SW480 (cell line): ENCODE results near the gene THRSP.
"Not testable (repeated sequence)": the region's sequence is repeated elsewhere in the genome, so short reads cannot be mapped to it uniquely, and the experiment has no call there.

Source experiments
- DNase-seq: peaks from one replicate; pipeline ENCODE4 v3.0.0-alpha.2; 2016; ENCODE audit warnings: low spot score

Gene THRSP, protein sequence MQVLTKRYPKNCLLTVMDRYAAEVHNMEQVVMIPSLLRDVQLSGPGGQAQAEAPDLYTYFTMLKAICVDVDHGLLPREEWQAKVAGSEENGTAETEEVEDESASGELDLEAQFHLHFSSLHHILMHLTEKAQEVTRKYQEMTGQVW

DNA sequence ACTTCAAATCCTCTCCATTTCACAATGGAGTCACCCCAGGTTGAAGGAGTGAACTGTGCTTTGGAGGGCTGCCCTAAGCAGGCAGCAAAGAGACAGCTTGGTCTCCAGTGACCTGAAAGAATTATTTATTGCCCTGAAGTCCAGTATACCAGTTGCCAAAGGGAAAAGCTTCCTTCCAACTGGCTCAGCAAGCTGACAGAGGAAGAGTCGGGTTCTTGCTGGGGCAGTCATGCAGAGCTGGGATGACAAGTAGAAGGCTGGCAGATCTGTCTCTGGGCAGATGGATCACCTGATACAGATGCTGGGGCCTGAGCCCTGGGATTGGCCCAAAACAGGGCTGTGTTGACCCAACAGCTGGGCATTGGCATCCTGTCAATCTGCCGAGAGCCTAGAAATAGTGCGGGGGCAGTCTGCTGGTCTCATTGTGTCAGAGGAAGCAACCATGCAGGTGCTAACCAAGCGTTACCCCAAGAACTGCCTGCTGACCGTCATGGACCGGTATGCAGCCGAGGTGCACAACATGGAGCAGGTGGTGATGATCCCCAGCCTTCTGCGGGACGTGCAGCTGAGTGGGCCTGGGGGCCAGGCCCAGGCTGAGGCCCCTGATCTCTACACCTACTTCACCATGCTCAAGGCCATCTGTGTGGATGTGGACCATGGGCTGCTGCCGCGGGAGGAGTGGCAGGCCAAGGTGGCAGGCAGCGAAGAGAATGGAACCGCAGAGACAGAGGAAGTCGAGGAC is at the start of gene THRSP:
THRSP (plus strand) TSS at position 422 of the 742 bp plus-strand sequence; CDS start at position 443, 21 bp downstream.
- no peak for DNase-seq

DNA sequence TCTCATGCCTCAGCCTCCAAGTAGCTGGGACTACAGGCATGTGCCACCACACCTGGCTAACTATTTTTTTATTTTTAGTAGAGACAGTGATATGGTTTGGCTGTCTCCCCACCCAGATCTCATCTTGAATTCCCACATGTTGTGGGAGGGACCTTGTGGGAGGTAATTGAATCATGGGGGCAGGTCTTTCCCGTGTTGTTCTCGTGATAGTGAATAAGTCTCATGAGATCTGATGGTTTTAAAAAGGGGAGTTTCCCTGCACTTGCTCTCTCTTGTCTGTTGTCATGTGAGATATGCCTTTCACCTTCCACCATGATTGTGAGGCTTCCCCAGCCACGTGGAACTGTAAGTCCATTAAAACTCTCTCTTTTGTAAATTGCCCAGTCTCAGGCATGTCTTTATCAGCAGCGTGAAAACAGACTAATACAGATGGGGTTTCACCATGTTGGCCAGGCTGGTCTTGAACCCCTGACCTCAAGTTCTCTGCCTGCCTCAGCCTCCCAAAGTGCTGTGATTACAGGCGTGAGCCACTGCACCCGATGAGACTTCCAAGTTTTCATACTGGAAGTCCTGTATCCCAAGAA is 48.6 kb upstream of the THRSP start:
- DNase-seq: not testable (repeated sequence)

DNA sequence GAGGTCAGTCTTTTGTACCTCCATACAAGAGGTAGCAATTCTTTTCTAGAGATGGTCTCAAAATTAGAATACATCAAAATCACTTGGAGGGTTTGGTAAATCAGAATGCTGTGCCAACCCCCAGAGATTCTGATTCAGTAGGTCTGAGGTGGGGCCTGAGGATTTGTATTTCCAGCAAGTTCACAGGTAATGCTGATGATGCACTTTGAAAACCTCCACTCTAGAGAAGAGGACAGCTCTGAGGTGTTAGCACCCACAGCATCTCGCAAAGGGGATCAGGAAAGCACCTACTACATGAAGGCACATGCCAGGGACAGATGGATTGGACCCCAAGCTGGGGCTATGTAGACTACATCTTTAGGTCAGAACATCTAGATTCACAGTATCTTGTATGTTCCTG is 47.8 kb upstream of the THRSP start:
- DNase-seq: no peak

DNA sequence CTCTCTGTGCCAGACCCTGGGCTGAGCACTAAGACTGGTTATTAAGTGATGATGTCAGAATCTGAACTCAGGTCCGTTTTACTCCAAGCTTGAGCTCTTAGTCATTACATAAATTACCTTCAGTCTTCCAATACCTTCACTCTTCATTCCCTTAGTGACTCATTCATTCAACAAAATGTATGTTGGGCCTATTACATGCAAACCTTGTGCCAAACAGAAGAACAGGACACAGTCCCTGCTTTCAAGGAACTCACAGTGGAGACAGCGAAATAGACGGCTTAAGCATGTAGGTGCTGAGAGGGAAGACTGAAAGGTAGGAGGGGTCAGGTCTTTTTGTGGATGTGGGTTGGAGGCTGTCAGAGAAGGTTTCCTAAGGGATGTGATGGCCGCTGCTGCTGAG is 43.9 kb upstream of the THRSP start:
- peak; percentile 32 for DNase-seq

DNA sequence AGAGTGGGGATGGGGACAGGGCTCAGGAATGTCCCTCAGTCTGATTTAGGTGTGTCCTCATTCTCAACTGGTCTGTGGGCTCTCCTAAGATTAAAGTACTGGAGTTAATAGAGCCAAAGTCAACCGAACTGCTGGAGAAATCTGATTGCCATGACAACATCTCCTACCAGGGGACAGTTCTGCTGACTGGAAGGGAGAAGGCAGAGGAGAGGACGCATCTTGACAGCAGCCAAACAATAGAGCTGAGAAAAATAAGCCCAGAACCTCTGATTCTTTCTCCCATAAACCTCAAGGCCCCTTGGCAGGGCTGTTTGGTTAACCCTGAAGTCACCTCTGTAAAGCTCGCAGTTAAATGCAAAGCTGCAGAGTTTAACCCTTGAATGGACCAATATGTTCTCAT is 43.4 kb upstream of the THRSP start:
- DNase-seq: no peak

DNA sequence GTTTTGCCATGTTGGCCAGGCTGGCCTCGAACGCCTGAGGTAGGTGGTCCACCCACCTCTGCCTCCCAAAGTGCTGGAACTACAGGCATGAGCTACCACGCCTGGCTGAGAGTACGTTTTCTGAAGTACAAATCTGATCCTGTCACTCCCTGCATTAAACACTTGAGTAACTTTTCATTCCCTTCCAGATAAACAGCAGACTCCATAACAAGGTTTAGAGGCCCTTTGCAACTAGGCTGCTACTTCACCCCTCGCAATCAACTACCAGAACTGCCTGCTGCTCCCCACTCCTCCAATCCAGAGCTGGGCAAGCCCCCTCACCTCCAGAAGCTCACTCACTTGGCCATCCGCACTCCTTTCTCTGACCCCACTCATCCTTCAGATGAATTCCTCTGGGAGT is 42.0 kb upstream of the THRSP start:
- no peak for DNase-seq

DNA sequence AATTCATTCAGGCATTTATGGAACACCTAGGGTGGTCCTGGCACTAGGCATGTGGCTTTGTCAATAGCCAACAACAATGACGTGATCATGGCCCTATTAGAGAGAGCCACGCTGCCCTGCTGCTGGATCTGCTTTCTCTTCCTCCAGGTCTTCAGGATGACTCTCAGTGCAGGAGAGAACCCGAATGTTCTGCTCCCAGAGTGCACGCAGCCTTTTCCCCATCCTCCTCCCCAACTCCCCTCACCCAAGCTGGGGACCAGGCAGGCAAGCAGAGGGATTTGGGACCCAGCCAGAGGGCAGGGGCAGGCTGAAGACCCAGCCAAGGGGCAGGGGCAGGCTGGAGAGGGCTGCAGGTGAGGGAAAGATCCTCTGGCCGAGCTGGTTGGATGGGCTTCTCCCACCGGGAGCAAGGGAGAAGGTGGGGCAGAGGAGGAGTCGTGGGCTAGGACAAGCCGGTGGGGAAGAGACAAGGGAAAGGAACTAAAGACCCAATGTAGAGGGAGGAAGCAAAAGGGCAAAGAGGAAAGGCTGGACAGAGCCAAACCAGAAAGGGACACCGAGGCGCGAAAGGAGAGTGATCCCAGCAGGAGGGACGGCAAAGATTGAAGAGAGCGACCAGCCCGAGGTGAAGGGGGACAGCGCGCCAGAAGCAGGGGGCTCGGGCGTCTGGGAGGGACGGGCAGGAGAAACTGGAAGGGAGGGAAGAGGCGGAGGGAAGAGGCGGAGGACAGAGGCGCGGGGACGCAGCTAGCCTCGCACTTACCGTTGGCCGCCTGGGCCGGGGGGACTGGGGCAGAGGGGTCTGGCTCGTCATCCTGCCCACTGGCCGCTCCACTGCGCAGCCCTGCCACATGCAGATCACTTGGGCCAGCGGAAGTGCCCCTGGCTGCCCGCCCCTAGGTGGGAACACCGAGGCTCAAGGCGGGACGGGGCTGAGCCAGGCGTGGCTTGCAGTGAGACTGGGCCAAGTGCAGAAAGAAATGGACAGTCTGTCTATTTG is 41.0 kb upstream of the THRSP start, which contains the start of gene KCTD14:
KCTD14 (minus strand) TSS at position 880 of the 1,000 bp plus-strand sequence; CDS start at position 853, 27 bp downstream.
- peak; percentile 42 for DNase-seq

DNA sequence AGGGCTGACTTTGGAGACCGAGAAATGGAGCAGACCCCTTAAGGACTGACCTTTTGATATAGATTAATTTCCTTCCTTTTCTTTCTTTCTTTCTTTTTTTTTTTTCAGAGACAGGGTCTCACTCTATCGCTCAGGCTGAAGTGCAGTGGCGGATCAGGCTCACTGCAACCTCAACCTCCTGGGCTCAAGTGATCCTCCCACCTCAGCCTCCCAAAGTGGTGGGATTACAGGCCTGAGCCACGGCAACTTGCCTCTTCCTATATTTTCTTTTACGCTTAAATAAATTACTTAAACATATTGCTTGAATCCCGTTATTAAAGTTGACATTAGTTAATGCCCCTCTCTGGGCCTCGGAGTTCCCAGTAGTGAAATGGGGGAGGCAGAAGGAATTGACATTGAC is 40.2 kb upstream of the THRSP start:
- no peak for DNase-seq

DNA sequence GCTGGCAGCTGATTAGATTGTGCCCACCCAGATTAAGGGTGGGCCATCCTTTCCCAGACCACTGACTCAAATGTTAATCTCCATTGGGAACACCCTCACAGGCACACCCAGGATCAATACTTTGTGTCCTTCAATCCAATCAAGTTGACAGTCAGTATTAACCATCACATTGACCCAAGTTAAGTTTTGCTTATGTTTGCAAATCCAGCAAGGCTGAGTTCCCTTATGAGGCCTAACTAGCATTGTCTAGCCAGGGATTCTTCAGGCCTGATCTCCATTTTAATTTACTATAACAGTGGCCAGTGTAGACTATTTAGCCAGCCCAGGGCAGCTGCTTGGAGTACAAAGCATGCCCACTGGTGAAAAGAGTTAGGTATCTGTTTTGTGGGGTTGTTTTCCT is 38.3 kb upstream of the THRSP start:
- no peak for DNase-seq

DNA sequence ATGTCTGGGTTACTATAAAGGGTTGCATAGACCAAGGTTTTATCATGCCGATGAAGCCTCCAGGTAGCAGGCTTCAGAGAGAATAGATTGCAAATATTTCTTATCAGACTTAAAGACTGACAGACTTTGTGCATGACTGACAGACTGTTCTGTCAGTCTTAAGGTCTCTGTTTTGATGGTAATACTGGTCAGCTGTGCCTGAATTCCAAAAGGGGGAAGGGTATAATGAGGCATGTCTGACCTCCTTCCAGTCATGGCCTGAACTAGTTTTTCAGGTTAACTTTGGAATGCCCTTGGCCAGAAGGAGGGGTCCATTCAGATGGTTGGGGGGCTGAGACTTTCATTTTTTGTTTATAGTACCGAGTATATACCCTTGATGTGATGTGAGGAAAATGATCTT is 35.9 kb upstream of the THRSP start:
- no peak for DNase-seq

DNA sequence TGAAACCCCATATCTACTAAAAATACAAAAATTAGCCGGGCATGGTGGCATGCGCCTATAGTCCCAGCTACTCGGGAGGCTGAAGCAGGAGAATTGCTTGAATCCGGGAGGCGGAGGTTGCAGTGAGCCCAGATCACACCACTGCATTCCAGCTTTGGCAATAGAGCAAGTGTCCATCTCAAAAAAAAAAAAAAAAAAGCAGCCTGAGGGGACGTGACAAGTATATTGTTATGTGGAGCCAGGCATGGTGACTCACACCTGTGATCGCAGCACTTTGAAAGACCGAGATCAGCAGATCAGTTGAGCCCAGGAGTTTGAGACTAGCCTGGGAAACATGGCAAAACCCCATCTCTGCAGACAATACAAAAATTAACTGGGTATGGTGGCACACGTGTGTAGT is 35.2 kb upstream of the THRSP start:
- peak; percentile 52 for DNase-seq

DNA sequence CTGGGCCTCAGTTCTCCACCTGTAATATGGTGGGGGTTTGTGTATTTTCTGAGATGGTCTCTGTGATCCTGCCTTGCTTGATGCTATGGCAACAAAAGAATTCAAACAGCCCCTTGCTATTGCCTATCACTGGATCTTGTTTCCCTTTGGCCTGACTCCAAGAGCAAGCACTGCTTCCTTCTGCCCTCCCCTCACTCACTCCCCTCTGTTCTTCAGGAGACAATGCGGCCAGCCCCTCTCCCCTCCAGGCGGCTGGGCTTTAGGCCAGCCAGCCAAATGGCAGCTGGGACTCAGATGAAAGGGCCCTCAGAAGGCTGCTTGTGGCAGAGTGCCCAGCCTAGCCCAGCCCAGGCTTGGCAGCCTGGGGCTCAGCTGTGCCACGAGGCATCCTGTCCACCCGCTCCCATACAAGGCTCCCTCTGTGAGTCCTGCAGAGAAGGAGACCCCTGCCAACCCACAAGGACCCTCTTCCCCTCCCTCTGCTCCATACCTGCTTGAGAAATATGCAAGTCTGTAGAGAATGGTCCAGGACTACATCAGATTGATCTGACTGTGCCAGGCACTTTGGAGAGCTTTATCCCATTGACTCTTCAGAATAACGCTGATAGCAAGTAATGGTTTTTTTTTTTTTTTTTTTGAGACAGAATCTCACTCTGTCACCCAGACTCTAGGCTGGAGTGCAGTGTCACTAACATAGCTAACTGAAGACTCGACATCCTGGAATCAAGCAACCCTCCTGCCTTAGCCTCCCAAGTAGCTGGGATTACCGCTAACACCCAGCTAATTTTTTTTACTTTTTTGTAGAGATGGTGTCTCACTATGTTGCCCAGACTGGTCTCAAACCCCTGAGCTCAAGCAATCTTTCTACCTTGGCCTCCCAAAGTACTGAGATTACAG is 33.0 kb upstream of the THRSP start:
- DNase-seq: no peak

DNA sequence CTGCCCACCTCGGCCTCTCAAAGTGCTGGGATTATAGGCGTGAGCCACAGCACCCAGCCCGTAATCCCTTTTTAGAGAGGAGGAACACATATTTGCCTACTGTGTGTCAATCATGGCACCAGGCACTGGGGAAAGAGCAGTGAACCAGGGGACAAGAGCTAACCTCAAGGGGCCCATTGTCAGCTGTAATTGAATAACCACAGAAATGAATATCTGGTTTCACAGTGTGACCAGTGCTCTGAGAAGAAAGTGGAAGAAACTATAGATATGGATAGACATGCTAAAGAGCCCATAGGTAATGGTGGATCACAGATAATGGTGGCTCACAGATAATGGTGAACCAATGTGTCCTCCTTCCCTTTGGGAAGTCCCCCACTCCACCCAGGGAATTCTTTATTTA is 32.0 kb upstream of the THRSP start:
- DNase-seq: no peak

DNA sequence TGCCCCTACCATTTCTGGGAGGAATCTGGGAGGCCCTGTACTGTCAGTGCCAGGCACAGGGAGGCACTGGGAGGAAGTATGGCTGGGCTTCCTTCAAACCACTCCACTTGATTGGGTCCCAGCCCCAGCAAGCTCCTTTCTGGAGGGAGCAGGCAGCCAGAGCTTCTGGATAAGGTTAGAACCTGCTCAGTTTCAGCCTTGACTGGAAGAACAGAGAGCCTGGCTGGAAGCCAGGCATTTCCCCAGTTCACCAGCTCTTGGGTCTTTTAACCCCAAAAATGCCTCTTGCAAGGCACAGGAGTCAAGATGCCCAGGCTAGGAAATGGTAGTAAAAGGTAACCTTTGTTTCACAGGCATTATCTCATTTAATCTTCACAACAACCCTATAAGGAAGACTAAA is 31.6 kb upstream of the THRSP start:
- no peak for DNase-seq

DNA sequence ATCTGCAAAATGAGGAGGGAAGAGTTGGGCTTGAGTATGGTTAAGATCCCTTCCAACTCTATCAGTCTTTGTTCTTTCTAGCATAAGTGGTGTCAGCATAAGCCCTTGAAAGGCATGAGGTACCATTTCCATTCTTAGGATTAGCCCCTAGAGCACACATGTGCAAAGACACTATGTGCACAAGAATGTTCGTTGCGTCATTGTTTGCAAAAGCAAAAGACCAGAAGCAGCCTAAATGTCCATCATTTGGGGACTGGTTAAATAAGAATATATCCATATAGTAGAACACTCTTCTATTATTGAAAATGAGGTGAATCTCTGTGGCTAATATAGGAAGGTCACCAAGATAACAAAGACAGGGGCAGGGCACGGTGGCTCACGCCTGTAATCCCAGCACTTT is 30.6 kb upstream of the THRSP start:
- no peak for DNase-seq

DNA sequence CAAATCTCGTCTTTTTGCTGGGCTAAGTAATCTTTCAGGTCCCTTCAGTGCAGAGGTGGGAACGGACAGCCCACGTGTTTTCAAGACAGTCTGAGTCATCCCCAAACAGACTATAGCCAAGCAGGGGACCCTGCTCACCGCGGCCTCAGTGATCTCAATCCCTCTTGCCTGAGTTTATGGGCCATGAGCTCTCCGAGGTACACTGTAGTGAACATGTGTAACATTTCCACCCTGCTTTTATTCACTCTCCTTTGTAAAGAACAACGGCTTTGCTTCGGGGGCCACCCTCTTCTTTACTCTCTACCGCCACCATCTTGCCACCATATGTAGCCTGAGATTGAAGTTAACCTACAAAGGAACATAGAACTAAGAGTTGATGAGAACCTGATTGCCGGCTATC is 29.0 kb upstream of the THRSP start:
- no peak for DNase-seq

DNA sequence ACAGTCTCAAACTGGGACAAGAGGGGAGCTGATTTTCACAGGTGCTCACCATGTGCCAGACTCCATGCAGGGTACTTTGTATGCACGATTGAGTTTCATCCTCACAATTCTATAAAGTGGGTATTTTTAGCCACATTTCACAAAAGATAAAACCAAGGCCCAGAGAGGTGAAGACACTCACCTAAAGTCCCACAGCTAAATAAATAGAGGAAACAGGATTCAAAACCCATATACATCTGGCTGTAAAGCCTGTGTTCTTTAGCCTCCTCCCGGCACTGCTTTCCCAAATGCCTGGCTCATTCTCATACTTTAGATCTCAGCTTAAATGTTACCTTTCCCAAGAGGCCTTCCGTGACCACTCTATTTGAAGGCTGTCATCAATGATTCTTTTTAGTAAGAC is 27.3 kb upstream of the THRSP start:
- no peak for DNase-seq

DNA sequence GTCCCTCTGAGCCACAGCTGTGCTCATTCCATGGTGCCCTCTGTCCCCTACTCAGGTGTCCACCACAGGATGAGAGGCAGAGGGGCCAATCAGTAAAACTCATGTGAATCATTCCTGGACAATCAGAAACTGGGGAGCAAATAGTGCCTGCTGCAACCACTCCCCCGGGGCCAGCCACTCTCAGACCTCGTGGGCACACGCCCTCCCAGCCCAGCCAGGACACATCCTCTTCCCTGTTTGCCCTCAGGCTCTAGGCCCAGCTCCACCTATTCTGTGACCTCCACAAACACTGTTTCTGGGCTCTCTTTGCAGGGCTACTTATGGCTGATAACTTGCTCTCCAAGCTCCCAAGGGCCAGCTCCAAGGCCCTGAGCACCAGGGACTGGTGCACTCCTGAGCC is 26.6 kb upstream of the THRSP start:
- no peak for DNase-seq

DNA sequence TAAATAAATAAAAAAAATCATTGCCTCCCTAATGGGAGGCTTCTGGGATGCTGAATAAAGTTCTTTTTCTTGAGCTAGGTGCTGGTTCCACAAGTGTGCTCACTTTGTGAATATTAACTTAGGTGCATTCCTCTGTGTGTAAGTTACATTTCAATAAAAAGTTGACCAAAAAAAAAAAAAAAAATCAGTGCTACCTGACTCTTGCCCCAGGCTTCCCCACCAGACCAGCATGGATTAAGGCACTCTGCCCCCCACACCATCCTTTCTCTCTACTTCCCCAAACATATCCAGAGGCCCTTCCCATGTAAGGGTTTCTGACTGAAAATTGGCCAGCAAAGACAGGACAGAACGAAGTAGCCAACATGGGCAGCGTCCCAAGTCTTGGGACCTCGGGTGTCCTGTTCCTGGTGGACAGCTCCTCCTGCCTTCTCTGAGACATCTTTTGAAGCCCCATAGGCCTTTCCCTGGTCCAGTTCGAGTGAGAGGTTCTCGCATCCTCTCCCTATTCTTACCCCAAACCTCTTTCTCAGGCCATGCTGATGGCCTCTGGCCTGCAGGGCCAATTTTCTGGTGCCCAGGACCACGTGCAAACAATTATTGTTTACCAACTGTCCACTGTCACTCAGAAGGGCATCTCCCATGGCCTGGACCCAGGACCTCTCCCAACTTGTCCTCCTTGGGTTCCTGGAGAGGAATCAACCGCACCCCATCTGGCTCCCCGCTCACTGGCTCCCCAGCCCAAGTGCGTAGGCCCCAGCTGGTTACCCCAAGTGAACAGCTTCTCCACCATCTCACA is 25.6 kb upstream of the THRSP start:
- DNase-seq: no peak

DNA sequence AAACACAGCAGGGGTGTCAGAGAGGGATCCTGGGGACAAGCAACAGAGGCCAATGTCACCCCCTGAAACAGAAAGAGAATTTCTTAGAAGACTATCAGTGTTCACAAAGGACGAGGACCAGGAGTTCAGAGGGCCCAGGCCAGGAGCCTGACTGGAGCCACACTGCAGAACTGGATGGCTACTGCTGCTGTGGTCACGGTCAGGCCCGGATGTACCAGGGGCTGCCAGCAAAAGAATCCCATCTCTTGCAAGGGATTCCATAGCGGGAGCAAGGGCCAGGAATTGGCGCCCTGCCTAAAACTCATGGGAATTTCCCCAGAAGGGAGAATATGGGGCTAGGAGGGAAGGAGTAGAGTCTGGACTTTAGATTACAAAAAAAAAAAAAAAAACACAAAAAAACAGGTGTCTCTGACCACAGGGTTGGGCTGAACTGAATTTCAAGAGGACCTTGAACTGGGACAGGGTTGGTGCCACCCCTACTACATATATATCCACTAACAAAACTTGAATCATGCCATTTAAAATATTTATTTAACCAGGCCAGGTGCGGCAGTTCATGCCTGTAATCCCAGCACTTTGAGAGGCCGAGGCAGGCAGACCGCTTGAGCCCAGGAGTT is 24.9 kb upstream of the THRSP start:
- DNase-seq: no peak
